GM18951 (cell line): Measurements from ENCODE around the gene RERE.
"Not testable (repeated sequence)": the region's sequence is repeated elsewhere in the genome, so short reads cannot be mapped to it uniquely, and the experiment has no call there.

Experiments used
- POLR2A ChIP-seq: IDR thresholded peaks from 4 replicates; pipeline ENCODE4 v1.6.1; 2011; ENCODE audit warnings: mild to moderate bottlenecking; ENCODE audit not compliant: insufficient read length, insufficient read depth; ENCODE audit errors: extremely low read depth
- in situ Hi-C: fragments of 300-500 bp; cut with MboI; formaldehyde crosslinking; loops from one replicate; pipeline ENCODE4 v1.12.0; 2022; ENCODE audit warnings: low sequenced_read_pairs, mixed read lengths, inconsistent platforms; ENCODE audit not compliant: unreplicated experiment

RERE gene

GRCh38 chr1:8394456-8395321 is 422.8 kb downstream of the RERE start:
- in situ Hi-C loops: no loop called here
- TF ChIP-seq POLR2A: no peak

- TF ChIP-seq POLR2A: no peak
- in situ Hi-C loops: no loop called here
Measured at GRCh38 chr1:8392522-8392921, 424.9 kb downstream of the RERE start.

DNA sequence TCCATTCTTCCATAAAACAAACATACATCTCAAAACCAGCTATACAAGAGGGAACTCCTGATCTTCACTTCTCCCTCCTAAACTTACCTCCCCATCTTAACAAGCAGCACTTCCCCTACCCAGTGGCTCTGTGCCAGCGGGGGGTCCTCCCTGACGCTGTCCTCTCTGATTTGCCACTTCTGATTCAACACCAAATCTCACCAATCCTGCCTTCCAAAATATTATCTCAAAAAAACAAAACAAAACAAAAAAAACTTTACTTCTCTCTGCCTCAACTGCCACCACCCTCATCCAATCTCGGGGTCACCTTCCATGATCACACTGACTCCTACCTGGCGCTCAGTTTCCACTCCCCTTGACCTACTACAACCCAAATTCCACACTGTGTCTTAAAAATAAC is 426.7 kb downstream of the RERE start:
- no peak for TF ChIP-seq POLR2A
- in situ Hi-C loops: no loop called here

- TF ChIP-seq POLR2A: no peak
- in situ Hi-C loops: no loop called here
Measured at GRCh38 chr1:8389958-8390535, 427.4 kb downstream of the RERE start.

DNA sequence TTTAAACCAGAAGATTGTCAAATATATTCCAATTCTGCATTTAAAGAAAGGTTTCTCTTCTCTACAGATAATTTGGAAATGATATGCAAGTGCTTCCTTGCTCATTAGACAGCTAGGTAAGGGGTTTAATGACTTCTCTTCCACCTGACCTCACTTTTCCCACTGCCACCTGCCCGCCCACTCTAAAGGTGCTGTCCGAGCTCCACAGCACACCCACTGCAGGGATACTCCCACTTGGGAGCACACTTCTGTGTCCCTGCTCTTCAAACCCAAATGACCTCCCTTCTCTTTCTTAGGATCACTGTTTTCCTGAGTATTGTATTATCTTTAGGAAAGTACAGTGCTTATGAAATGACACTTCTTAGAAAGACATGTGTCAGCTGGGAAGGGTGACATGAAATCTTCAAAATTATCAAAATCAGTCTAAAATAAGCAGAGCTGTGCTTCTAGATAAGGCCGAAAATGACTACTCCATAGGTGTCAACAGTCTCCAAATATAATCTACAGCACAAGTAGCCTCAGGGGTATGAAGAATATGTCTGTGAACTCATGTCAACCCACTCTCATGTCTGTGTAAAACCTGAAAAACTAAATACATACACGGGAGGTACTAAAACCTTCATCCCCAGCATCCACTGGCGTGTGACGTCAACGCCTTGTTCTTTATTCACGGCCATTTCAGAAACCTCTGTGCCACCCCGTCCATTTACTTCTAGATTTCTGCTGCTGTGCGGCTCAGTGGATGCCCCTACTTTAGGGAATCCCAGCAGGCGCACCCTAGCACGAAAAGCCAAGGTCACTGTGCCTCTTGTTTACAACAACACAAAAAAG is 428.5 kb downstream of the RERE start:
- in situ Hi-C loops: no loop called here

DNA sequence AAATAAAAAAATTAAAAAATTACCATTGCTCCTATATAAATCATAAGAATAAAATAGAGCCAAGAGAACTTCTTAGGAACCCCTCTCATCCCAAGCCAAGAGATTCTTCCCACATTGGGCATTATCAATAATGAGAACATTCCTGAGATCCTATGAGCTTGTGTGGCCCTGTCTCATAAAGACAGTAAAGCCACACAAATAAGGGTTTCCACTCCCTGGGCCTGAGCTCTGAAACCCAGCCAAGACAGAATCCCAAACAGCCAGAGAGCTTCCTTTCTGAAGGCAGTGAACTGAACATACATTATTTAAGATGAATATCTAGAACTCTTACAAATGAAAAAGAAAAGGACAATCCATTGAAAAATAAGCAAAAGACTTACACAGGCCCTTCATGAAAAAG is 431.2 kb downstream of the RERE start:
- no peak for TF ChIP-seq POLR2A
- in situ Hi-C loops: no loop called here

More for the DNA sequence above, 428.5 kb downstream of the RERE start:
- TF ChIP-seq POLR2A: no peak

GRCh38 chr1:8384577-8384976 is 432.9 kb downstream of the RERE start:
- in situ Hi-C loops: no loop called here

GRCh38 chr1:8384088-8384487 is 433.4 kb downstream of the RERE start:
- TF ChIP-seq POLR2A: no peak
- in situ Hi-C loops: no loop called here

More at GRCh38 chr1:8384577-8384976, 432.9 kb downstream of the RERE start:
- TF ChIP-seq POLR2A: no peak

- in situ Hi-C loops: no loop called here
- TF ChIP-seq POLR2A: no peak
Measured at GRCh38 chr1:8382608-8383505, 434.6 kb downstream of the RERE start.

- in situ Hi-C loops: no loop called here
Measured at GRCh38 chr1:8382051-8382505, 435.4 kb downstream of the RERE start.

GRCh38 chr1:8381618-8382017 is 435.8 kb downstream of the RERE start:
- no peak for TF ChIP-seq POLR2A
- in situ Hi-C loops: no loop called here

More at GRCh38 chr1:8382051-8382505, 435.4 kb downstream of the RERE start:
- TF ChIP-seq POLR2A: no peak

GRCh38 chr1:8380310-8380709 is 437.1 kb downstream of the RERE start:
- in situ Hi-C loops: not testable (repeated sequence)
